ENCODE results near the gene DDX17. TPM values are rescaled to one million over a fixed set of nuclear protein-coding genes. Genes with fewer than 3 reads are reported as not detected.

DDX17 gene
- total RNA-seq, 1 experiment from 2014 or later: 343 TPM

- H3K36me3 ChIP-seq (ENCODE audit: insufficient read depth, low read length, poor library complexity, severe bottlenecking): no peaks in the 10 kb centered on the region
- H3K4me1 ChIP-seq (ENCODE audit: insufficient read depth, low read length, poor library complexity, severe bottlenecking): no peaks in the 10 kb centered on the region
- ChIA-PET CTCF (no interaction called here), POLR2A (ENCODE audit: low non-redundant PET) (no interaction called here)
- intact Hi-C loops (cut with micrococcal nuclease; ENCODE audit: unreplicated experiment): no loop called here
- no TSS peak for BruUV-seq (replicated peaks)
- H3K27ac ChIP-seq (ENCODE audit: low read depth, low read length, poor library complexity, severe bottlenecking): no peak overlapping the region
- no peak for DNase-seq (ENCODE audit: low spot score)
- H3K27me3 ChIP-seq (replicated peaks; ENCODE audit: insufficient read depth, low read depth, low read length, poor library complexity): no peaks in the 10 kb centered on the region
- H3K4me3 ChIP-seq (ENCODE audit: low read depth, low read length, poor library complexity, severe bottlenecking): no peak overlapping the region
- TF ChIP-seq, protein P1, sequence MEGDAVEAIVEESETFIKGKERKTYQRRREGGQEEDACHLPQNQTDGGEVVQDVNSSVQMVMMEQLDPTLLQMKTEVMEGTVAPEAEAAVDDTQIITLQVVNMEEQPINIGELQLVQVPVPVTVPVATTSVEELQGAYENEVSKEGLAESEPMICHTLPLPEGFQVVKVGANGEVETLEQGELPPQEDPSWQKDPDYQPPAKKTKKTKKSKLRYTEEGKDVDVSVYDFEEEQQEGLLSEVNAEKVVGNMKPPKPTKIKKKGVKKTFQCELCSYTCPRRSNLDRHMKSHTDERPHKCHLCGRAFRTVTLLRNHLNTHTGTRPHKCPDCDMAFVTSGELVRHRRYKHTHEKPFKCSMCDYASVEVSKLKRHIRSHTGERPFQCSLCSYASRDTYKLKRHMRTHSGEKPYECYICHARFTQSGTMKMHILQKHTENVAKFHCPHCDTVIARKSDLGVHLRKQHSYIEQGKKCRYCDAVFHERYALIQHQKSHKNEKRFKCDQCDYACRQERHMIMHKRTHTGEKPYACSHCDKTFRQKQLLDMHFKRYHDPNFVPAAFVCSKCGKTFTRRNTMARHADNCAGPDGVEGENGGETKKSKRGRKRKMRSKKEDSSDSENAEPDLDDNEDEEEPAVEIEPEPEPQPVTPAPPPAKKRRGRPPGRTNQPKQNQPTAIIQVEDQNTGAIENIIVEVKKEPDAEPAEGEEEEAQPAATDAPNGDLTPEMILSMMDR (conservative IDR thresholded peaks at IDR 0.05; ENCODE audit: low read depth, low read length): no peak
- no peak for TF ChIP-seq EZH2 (IDR thresholded peaks at IDR 0.05; ENCODE audit: borderline replicate concordance, low read depth, low read length, poor library complexity, severe bottlenecking)
- no peaks in the 10 kb centered on the region for H3K9me3 ChIP-seq (ENCODE audit: low read depth, low read length, poor library complexity, severe bottlenecking)
Measured at GRCh38 chr22:38523479-38523878, 17.4 kb upstream of the DDX17 start.

- no peak for DNase-seq (ENCODE audit: low spot score)
- no TSS peak for BruUV-seq (replicated peaks)
- H3K27me3 ChIP-seq (replicated peaks; ENCODE audit: insufficient read depth, low read depth, low read length, poor library complexity): no peaks in the 10 kb centered on the region
- no peak overlapping the region for H3K27ac ChIP-seq (ENCODE audit: low read depth, low read length, poor library complexity, severe bottlenecking)
- no peaks in the 10 kb centered on the region for H3K9me3 ChIP-seq (ENCODE audit: low read depth, low read length, poor library complexity, severe bottlenecking)
- POLR2A ChIA-PET (ENCODE audit: low non-redundant PET): no interaction called here
- no peaks in the 10 kb centered on the region for H3K4me1 ChIP-seq (ENCODE audit: insufficient read depth, low read length, poor library complexity, severe bottlenecking)
- no peaks in the 10 kb centered on the region for H3K36me3 ChIP-seq (ENCODE audit: insufficient read depth, low read length, poor library complexity, severe bottlenecking)
- CTCF ChIA-PET: no interaction called here
- TF ChIP-seq, protein P1 (conservative IDR thresholded peaks at IDR 0.05; ENCODE audit: low read depth, low read length): no peak
- TF ChIP-seq EZH2 (IDR thresholded peaks at IDR 0.05; ENCODE audit: borderline replicate concordance, low read depth, low read length, poor library complexity, severe bottlenecking): no peak
- no peak overlapping the region for H3K4me3 ChIP-seq (ENCODE audit: low read depth, low read length, poor library complexity, severe bottlenecking)
- intact Hi-C loops (cut with micrococcal nuclease; ENCODE audit: unreplicated experiment): no loop called here
Measured at GRCh38 chr22:38523029-38523428, 16.9 kb upstream of the DDX17 start.

GRCh38 chr22:38519453-38520250 is 13.5 kb upstream of the DDX17 start:
- Histone ChIP-seq H3K27me3 (replicated peaks; ENCODE audit: insufficient read depth, low read depth, low read length, poor library complexity) (no peaks in the 10 kb centered on the region), H3K36me3 (ENCODE audit: insufficient read depth, low read length, poor library complexity, severe bottlenecking) (no peaks in the 10 kb centered on the region), H3K4me3 (ENCODE audit: low read depth, low read length, poor library complexity, severe bottlenecking) (no peak overlapping the region), H3K4me1 (ENCODE audit: insufficient read depth, low read length, poor library complexity, severe bottlenecking) (no peaks in the 10 kb centered on the region), H3K9me3 (ENCODE audit: low read depth, low read length, poor library complexity, severe bottlenecking) (no peaks in the 10 kb centered on the region), H3K27ac (ENCODE audit: low read depth, low read length, poor library complexity, severe bottlenecking) (no peak overlapping the region)
- CTCF ChIA-PET: no interaction called here
- TF ChIP-seq EZH2 (IDR thresholded peaks at IDR 0.05; ENCODE audit: borderline replicate concordance, low read depth, low read length, poor library complexity, severe bottlenecking): no peak
- TF ChIP-seq, protein P1 (conservative IDR thresholded peaks at IDR 0.05; ENCODE audit: low read depth, low read length): no peak
- intact Hi-C loops (cut with micrococcal nuclease; ENCODE audit: unreplicated experiment): no loop called here
- BruUV-seq (replicated peaks): no TSS peak
- no peak for DNase-seq (ENCODE audit: low spot score)
- POLR2A ChIA-PET (ENCODE audit: low non-redundant PET): no interaction called here
